Body of pancreas (tissue), 4 donors: Measurements from ENCODE around the gene AGAP1. TPM values are rescaled to one million over a fixed set of nuclear protein-coding genes. Genes with fewer than 3 reads are reported as not detected.

ENCODE experiments used
- ATAC-seq: fragments of 150-250 bp; one replicate; pipeline ENCODE4 v1.9.1; 2016
- DNase-seq, 4 donors: peaks; one replicate each; pipeline ENCODE4 v3.0.0-alpha.2; 2019
- H3K27ac ChIP-seq, 4 donors: fragments of 200-600 bp; sonication (generic); 1 replicate in 3 of 4; 2 replicates in 1 of 4; pipeline versions ENCODE4 v1.5.1 to v1.6.1; 2016 to 2019; ENCODE audit warnings: mild to moderate bottlenecking in 1 of 4, mixed read lengths in 1 of 4, moderate library complexity in 1 of 4
- H3K27me3 ChIP-seq, 2 donors: fragments of 200-600 bp; sonication (generic); one replicate each; pipeline ENCODE4 v1.6.0; 2016; ENCODE audit warnings: mild to moderate bottlenecking in 1 of 2
- H3K36me3 ChIP-seq, 2 donors: fragments of 200-600 bp; sonication (generic); replicated peaks in 1 of 2; 2 replicates each; pipeline ENCODE4 v1.5.1; 2016; ENCODE audit warnings: low read depth in 2 of 2; ENCODE audit not compliant: insufficient read depth in 1 of 2
- H3K4me1 ChIP-seq: fragments of 200-600 bp; sonication (generic); one replicate; pipeline ENCODE4 v1.6.0; 2016
- H3K4me3 ChIP-seq, 2 donors: fragments of 200-600 bp; sonication (generic); 1 replicate in 1 of 2; 2 replicates in 1 of 2; pipeline ENCODE4 v1.5.1; 2016 to 2019
- H3K9me3 ChIP-seq, 3 donors: fragments of 200-600 bp; sonication (generic); 1 replicate in 2 of 3; 2 replicates in 1 of 3; pipeline ENCODE4 v1.5.1; 2016
- POLR2A ChIP-seq, 3 donors: fragments of 450-650 bp; IDR thresholded peaks; one replicate each; pipeline ENCODE4 v1.6.1; 2016; ENCODE audit warnings: antibody characterized with exemption in 3 of 3, mild to moderate bottlenecking in 2 of 3
- WGBS, 2 donors: methylation state at CpG; one replicate each; pipeline ENCODE4 v1.1.5; 2017; 5-methylcytosine and 5-hydroxymethylcytosine counted together
- intact Hi-C: fragments of 100-400 bp; cut with DNase I; formaldehyde crosslinking; loops from one replicate; pipeline ENCODE4 v1.15.1; 2023
- total RNA-seq, 2 donors: library from RNA; depleted of rRNA; stranded (reverse); fragments of >200 nt; gene quantifications; one replicate each; pipeline ENCODE4 v1.1.0, GENCODE V29; 2016
- TF ChIP-seq, protein P1 (sequence below), 7 experiments: fragments of 450-650 bp in 4 of 7; fragments of 200-600 bp in 3 of 7; sonication (generic) in 3 of 7; IDR thresholded peaks; one replicate each; pipeline ENCODE4 v1.5.1; 2016 to 2019; ENCODE audit warnings: antibody characterized with exemption in 7 of 7

AGAP1 gene
- total RNA-seq, 2 donors from 2014 or later: 21.3 to 32.6 TPM

DNA sequence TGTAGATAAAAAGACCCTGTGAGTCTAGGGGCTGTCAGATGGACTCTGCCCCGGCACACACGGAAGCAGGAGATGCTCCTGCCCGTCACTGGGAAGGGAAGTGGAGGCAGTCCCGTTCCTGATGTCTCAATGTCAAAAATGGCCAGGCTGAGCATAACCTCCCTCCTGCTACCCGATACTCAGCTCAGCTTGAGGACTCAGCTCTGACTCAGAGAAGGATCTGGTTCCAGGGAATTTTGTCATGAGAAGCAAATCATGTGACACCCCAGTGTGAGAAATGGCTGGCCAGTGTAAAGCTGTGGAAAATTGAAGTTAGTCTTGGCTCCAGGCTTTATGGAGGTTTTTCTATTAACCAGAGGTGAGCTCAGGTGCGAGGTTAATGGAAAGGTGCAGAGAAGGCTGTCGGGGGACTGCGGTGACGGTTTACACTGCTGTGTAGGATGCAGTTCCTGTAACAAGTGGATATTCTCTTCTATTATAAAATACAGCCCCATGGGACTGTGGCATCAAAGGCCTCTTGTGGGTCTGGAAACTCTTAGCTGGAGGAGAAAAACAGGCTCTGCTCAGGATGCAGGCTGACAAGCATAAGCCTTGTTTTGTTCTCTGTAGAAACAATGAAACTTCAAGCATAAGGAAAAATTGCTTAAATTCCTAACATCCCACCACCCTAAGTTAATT is 24.7 kb upstream of the AGAP1 start:
- peak; percentile 98 for ATAC-seq
- H3K36me3 ChIP-seq: no peaks in the 10 kb centered on the region
- TF ChIP-seq, protein P1, sequence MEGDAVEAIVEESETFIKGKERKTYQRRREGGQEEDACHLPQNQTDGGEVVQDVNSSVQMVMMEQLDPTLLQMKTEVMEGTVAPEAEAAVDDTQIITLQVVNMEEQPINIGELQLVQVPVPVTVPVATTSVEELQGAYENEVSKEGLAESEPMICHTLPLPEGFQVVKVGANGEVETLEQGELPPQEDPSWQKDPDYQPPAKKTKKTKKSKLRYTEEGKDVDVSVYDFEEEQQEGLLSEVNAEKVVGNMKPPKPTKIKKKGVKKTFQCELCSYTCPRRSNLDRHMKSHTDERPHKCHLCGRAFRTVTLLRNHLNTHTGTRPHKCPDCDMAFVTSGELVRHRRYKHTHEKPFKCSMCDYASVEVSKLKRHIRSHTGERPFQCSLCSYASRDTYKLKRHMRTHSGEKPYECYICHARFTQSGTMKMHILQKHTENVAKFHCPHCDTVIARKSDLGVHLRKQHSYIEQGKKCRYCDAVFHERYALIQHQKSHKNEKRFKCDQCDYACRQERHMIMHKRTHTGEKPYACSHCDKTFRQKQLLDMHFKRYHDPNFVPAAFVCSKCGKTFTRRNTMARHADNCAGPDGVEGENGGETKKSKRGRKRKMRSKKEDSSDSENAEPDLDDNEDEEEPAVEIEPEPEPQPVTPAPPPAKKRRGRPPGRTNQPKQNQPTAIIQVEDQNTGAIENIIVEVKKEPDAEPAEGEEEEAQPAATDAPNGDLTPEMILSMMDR (IDR thresholded peaks at IDR 0.05): no peak
- peak in 2 of 3 donors; percentile 66 to 73 for TF ChIP-seq POLR2A (IDR thresholded peaks at IDR 0.05)
- H3K9me3 ChIP-seq: no peaks in the 10 kb centered on the region
- intact Hi-C loops: no loop called here
- WGBS, 2 donors: 12 to 14% methylated on average over 8 to 9 of the region's 9 CpGs
- H3K27ac ChIP-seq: peak overlapping the region; percentile 70 to 88 (median 84)
- peaks cover 33% of the 10 kb centered on the region for H3K4me1 ChIP-seq
- no peaks in the 10 kb centered on the region for H3K27me3 ChIP-seq
- no peak overlapping the region for H3K4me3 ChIP-seq
- peak; percentile 62 to 85 (median 76) for DNase-seq

DNA sequence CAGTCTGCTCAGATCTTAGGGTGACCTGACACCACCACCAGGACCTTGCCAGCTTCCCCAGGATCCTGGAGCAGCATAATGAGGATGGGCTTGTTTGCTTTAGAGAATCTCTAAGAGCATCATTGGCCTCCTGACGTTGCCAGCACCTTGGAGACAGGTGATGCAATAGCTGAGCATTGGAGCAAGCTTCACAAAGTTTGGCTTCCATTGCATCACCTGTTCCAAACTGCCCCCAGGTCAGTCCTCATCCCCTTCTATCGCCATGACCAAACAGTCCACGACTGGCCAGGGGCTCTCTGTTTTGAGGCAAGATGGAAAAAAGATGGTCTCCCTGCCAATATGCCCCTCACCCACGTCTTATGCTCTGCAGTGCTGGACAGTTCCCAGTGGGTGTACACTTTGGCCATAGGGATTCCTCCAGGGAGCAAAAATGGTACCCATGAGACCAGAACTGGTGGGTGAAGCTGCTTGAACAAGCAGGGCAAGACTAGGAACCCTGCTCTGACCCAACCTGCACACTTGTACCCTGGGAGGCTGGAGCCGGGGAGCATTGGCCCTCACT is 22.6 kb upstream of the AGAP1 start:
- intact Hi-C loops: no loop called here
- Histone ChIP-seq H3K4me1 (peaks cover 30% of the 10 kb centered on the region), H3K36me3 (no peaks in the 10 kb centered on the region), H3K4me3 (no peak overlapping the region), H3K9me3 (no peaks in the 10 kb centered on the region), H3K27me3 (no peaks in the 10 kb centered on the region), H3K27ac (no peak overlapping the region)
- DNase-seq (no peak), ATAC-seq (no peak)
- 85 to 89% methylated on average over 5 of the region's 5 CpGs for WGBS, 2 donors
- TF ChIP-seq, protein P1 (IDR thresholded peaks at IDR 0.05): no peak
- no peak for TF ChIP-seq POLR2A (IDR thresholded peaks at IDR 0.05)

DNA sequence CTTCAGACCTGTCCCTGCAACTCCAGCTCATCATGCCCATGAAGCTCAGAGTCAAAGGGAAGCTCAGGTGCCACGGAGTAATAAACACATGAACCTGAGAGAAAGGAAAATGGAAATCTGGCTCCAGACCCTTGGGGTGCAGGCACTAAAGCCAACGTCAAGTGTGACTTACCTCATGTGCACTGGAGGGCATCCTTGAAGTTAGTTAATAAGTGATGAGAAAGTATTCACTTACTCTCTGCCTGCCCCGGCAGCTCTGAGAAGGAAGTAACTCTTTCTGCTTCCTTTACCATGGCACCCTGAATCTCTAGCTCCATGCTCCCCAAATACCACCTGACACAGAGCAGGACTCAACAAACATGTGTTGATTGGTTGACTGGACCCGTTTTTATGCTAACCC is 21.4 kb upstream of the AGAP1 start:
- no peaks in the 10 kb centered on the region for H3K9me3 ChIP-seq
- ATAC-seq (peak; percentile 63), DNase-seq (peak in 2 of 4 donors; percentile 32 to 33)
- H3K27ac ChIP-seq: peak overlapping the region in 2 of 4 donors; percentile 21 to 49
- WGBS, 2 donors: 12 to 17% methylated on average over 4 of the region's 4 CpGs
- TF ChIP-seq, protein P1 (IDR thresholded peaks at IDR 0.05): no peak
- no peak for TF ChIP-seq POLR2A (IDR thresholded peaks at IDR 0.05)
- no peaks in the 10 kb centered on the region for H3K27me3 ChIP-seq
- H3K4me1 ChIP-seq: peaks cover 30% of the 10 kb centered on the region
- intact Hi-C loops: no loop called here
- H3K36me3 ChIP-seq: no peaks in the 10 kb centered on the region
- H3K4me3 ChIP-seq: no peak overlapping the region

DNA sequence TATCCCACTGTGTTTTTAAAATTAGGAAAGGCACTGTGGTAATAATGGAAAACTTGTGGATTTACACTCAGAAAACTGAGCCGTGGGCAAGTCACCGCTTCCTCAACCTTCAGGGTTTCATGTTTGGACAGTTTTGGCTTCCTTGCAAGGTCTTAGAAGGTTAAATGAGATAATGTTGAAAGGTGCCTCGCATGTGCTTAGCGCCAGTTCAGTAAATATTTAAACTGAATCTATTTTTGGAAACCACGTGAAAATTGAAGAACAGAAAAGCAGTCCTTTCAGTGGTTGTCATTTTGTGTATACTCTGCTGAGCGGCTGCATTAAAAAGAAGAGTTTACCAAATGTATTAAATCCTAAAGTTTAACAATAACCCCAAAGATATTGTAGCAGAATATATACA is 15.2 kb upstream of the AGAP1 start:
- peaks cover 24% of the 10 kb centered on the region for H3K4me1 ChIP-seq
- H3K9me3 ChIP-seq: no peaks in the 10 kb centered on the region
- no peaks in the 10 kb centered on the region for H3K27me3 ChIP-seq
- H3K36me3 ChIP-seq: no peaks in the 10 kb centered on the region
- peak; percentile 85 for ATAC-seq
- no peak overlapping the region for H3K4me3 ChIP-seq
- H3K27ac ChIP-seq: peak overlapping the region in 3 of 4 donors; percentile 26 to 40 (median 29)
- intact Hi-C loops: no loop called here
- TF ChIP-seq, protein P1 (IDR thresholded peaks at IDR 0.05): no peak
- no peak for TF ChIP-seq POLR2A (IDR thresholded peaks at IDR 0.05)
- 19 to 25% methylated on average over 6 of the region's 6 CpGs for WGBS, 2 donors
- DNase-seq: peak in 2 of 4 donors; percentile 49
